Activated naive CD4-positive, alpha-beta T cell treated with Interleukin-2 at 50 U/mL for 16 hours (primary cell): ENCODE data around the gene RNF10.

Source experiments
- DNase-seq: peaks from one replicate; pipeline ENCODE4 v3.0.0-alpha.2; 2020

RNF10 gene

GRCh38 chr12:120618954-120619615 lies 84.9 kb downstream of the RNF10 start:
- DNase-seq, result no peak

GRCh38 chr12:120620624-120621023 lies 86.5 kb downstream of the RNF10 start:
- no peak for DNase-seq

- peak; percentile 11 for DNase-seq
Measured at GRCh38 chr12:120625557-120626419, 91.6 kb downstream of the RNF10 start.
